Mucosa of rectum (tissue), 2 donors: ENCODE measurements around the gene COL19A1.
A peak's percentile ranks its signal among the peaks of the same experiment; 100 is the strongest.

Source experiments
- H3K27ac ChIP-seq, 2 donors: one replicate each; pipeline ENCODE4 v1.7.0; 2013; ENCODE audit warnings: inconsistent platforms in 2 of 2, low read depth in 2 of 2, low read length in 2 of 2
- H3K27me3 ChIP-seq, 2 donors: one replicate each; pipeline ENCODE4 v1.7.0; 2013; ENCODE audit warnings: low read length in 2 of 2; ENCODE audit not compliant: control insufficient read depth in 2 of 2, insufficient read depth in 2 of 2
- H3K36me3 ChIP-seq, 2 donors: one replicate each; pipeline ENCODE4 v1.7.0; 2013; ENCODE audit warnings: low read length in 2 of 2; ENCODE audit not compliant: control insufficient read depth in 2 of 2, insufficient read depth in 2 of 2
- H3K4me1 ChIP-seq, 2 donors: one replicate each; pipeline ENCODE4 v1.7.0; 2013; ENCODE audit warnings: low read length in 2 of 2, mild to moderate bottlenecking in 1 of 2; ENCODE audit not compliant: control insufficient read depth in 2 of 2, insufficient read depth in 2 of 2
- H3K4me3 ChIP-seq, 2 donors: one replicate each; pipeline ENCODE4 v1.7.0; 2013; ENCODE audit warnings: low read length in 2 of 2
- H3K9ac ChIP-seq, 2 donors: one replicate each; pipeline ENCODE4 v1.7.0; 2013; ENCODE audit warnings: low read length in 2 of 2, low read depth in 1 of 2, mild to moderate bottlenecking in 1 of 2
- H3K9me3 ChIP-seq, 2 donors: one replicate each; pipeline ENCODE4 v1.7.0; 2013; ENCODE audit warnings: low read length in 2 of 2; ENCODE audit not compliant: control insufficient read depth in 2 of 2
- donor health status: healthy.
- donor health status: Normal muscosa, but diverticular disease.

The COL19A1 gene

DNA sequence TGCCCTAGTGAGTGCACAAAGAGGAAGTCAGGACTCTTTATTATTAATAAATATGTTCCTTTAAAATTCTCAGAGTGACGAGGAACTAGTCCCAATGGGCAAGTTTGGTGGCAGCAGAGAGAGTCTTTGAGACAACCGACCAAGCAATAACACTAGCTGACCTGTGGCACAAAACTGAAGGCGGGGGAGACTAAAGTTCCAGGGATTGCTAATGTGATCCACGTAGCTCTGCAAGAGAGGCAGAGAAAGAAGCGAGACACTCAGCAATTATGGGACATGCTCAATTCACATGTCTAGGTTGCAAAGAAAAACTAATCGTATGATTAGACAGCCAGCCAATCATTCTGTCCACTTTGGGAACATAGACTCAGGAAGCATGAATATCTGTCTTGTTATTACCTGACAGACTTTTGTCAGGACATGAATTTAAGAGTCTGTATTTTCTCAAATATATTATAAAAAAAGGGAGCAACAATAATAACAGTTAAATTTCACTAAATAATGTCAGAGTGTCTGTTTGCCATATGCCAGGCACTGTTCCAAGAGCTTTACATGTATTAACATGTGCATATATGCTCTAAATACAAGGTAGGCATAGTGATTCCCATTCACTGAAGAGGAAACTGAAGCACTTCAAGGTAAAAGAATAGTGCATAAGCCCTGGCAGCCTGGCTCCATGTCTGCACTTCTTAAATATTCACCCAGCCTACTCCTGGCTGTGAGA lies 355.5 kb downstream of the COL19A1 start:
- no peaks in the 10 kb centered on the region for H3K27me3 ChIP-seq
- no peak overlapping the region for H3K4me3 ChIP-seq
- H3K27ac ChIP-seq: no peak overlapping the region
- H3K36me3 ChIP-seq: no peaks in the 10 kb centered on the region
- no peaks in the 10 kb centered on the region for H3K9me3 ChIP-seq
- peaks cover 0 to 13% of the 10 kb centered on the region in 2 donors for H3K4me1 ChIP-seq
- H3K9ac ChIP-seq: no peak overlapping the region

DNA sequence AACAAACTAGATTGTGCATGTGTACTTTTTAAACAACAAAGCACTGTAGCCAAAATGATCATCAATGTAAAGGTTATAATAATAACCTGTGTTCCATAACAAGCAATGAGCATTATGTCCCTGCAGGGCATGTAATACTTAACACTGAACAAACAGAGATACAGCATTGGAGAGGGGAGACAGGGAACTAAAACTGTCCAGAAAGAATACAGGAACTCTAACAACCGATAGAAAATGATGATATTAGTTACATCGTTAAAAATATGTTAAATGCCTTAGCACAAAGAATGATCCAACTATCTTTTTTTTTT lies 356.0 kb downstream of the COL19A1 start:
- H3K27me3 ChIP-seq: no peaks in the 10 kb centered on the region
- H3K9ac ChIP-seq: no peak overlapping the region
- H3K36me3 ChIP-seq: no peaks in the 10 kb centered on the region
- no peak overlapping the region for H3K4me3 ChIP-seq
- H3K4me1 ChIP-seq: peaks cover 0 to 13% of the 10 kb centered on the region in 2 donors
- H3K27ac ChIP-seq: no peak overlapping the region
- no peaks in the 10 kb centered on the region for H3K9me3 ChIP-seq

DNA sequence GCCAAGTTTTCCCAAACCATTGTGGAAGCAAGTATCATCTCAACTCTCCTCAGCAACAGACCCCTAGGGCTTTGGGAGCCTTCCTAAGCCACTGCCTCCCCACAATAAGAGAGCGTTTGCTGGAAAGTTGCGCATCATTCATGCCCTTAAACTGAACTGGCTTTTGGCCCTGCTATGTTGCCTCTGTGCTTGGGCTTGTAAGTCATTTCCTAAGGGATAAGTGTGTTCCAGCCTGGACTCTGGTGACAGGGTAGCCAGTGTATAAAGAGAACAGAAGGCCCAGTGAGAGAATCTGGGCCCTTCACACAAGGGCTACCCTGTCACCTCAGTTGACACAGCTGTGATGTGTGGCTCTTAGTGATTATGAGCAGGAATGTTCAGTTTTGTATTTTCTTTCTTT lies 358.7 kb downstream of the COL19A1 start:
- H3K27me3 ChIP-seq: no peaks in the 10 kb centered on the region
- H3K27ac ChIP-seq: no peak overlapping the region
- H3K4me3 ChIP-seq: no peak overlapping the region

DNA sequence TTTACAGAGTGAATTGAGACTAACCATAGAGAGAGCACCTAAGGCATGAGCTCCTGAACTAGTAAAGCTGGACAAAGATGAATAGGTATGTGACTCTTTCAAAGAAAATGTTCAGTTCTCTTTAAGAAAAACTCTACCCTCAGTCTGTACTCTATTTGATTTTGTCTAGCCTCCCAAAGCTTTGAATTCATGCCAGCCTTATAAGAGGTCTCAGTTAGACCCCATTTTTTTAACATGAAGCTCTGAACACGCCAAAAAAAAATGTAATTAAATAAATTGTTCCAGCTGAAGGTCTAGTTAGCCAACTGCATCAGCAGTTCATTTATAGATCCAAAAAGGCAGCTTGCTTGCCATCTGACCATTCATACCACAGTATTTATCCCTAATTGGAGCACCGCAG lies 365.0 kb downstream of the COL19A1 start:
- H3K9me3 ChIP-seq: no peaks in the 10 kb centered on the region
- H3K27ac ChIP-seq: no peak overlapping the region
- H3K36me3 ChIP-seq: no peaks in the 10 kb centered on the region
- no peaks in the 10 kb centered on the region for H3K27me3 ChIP-seq
- no peak overlapping the region for H3K4me3 ChIP-seq
- no peak overlapping the region for H3K9ac ChIP-seq
- peaks cover 2 to 4% of the 10 kb centered on the region in 2 donors for H3K4me1 ChIP-seq

More for the DNA sequence above, 358.7 kb downstream of the COL19A1 start:
- Histone ChIP-seq H3K4me1 (peaks cover 0 to 13% of the 10 kb centered on the region in 2 donors), H3K9ac (no peak overlapping the region), H3K9me3 (no peaks in the 10 kb centered on the region), H3K36me3 (no peaks in the 10 kb centered on the region)

DNA sequence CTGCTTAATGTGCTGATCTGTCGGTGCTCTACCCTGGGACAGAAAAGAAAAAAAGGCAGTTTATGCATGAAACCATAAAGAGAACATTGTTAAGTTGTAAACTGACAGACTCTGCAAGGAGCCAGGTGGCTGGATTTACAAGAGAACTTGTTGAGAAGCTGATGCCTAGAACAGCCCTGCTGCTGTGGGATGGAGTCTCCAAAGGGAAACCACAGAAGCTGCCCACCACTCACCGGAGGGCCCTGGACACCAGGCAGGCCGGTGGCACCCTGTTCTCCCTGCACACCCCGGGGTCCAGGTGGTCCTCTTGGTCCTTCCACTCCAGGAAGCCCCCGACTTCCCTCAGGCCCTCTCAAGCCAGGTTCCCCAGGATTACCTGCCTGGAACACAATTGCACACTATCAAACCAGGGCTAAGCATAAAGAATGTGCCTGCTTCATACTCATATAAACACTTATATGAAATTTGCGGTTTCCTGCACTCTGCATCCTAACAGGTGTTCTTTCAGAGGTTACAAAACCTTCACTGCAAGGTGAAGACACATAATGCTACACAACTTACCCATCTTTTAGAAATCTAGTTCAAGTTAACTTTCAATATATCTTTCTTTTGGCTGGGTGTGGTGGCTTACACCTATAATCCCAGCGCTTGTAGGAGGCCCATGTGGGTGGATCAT lies 368.3 kb downstream of the COL19A1 start:
- no peak overlapping the region for H3K4me3 ChIP-seq
- no peaks in the 10 kb centered on the region for H3K36me3 ChIP-seq
- no peaks in the 10 kb centered on the region for H3K9me3 ChIP-seq
- no peaks in the 10 kb centered on the region for H3K27me3 ChIP-seq
- H3K4me1 ChIP-seq: peaks cover 2 to 4% of the 10 kb centered on the region in 2 donors
- H3K9ac ChIP-seq: no peak overlapping the region
- peak overlapping the region in 1 of 2 donors; percentile 29 for H3K27ac ChIP-seq

DNA sequence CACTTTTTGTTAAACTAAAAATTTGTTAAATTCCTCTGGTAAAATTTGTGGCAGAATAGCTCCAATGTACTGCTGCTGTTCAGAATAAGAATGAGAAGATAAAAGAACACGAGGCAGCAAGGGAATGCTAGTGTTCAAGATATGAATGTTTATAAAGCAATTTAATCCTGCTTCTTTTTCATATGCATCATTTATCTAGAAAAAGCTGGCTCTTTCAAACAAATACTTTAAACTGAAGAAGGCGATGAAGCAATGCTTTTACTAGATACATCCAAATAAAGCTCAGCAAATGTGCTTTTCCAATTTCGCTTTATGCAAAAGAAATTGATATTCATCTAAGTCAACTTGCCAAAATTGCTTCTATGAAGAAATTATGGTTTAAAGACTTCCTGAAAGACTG lies 370.0 kb downstream of the COL19A1 start:
- Histone ChIP-seq H3K36me3 (no peaks in the 10 kb centered on the region), H3K27ac (no peak overlapping the region), H3K27me3 (no peaks in the 10 kb centered on the region), H3K9ac (no peak overlapping the region), H3K4me1 (peaks cover 4 to 7% of the 10 kb centered on the region in 2 donors), H3K9me3 (no peaks in the 10 kb centered on the region), H3K4me3 (no peak overlapping the region)

DNA sequence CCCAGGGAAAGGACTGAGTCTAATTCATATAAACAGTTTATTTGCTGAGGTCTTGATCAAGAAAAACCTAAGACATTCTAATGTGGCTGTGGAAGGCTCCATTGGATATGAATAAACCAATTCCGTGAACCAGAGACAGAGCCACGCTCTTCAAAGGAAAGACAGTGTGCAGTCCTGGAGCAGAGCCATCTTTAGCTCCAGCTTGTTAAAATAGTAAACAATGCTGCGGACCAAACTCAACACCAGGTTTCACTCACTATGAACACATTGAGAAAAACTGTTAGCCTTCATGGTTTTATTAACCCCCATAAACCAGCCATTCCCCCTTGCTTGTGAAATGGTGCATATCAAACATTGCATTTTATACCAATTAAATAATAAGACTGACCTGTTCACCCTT lies 374.7 kb downstream of the COL19A1 start:
- H3K36me3 ChIP-seq: no peaks in the 10 kb centered on the region
- no peaks in the 10 kb centered on the region for H3K27me3 ChIP-seq
- H3K4me1 ChIP-seq: peaks cover 0 to 8% of the 10 kb centered on the region in 2 donors
- no peak overlapping the region for H3K9ac ChIP-seq
- peak overlapping the region in 1 of 2 donors; percentile 63 for H3K27ac ChIP-seq
- peak overlapping the region; percentile 47 to 64 for H3K4me3 ChIP-seq
- H3K9me3 ChIP-seq: no peaks in the 10 kb centered on the region

DNA sequence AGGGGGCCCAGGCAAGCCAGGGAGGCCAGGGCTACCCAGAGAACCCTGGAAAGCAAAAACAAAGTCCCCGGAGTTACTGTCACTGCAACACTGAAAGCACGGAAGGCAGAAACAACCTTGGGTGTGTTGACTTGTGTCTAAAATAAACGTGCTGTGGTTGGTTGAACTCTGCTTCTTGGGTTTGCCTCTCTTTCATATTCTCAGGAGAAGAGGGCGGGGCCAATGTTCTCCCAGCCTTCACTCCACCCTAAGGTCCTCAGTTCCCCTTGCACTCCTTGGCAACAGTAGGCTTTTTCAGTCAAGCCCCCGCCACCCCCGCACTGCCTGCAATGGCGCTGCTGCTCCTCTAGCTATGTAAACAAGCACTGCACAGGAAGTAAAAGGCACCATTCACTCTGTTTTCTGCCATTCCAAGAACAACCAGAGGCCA lies 375.6 kb downstream of the COL19A1 start:
- no peaks in the 10 kb centered on the region for H3K9me3 ChIP-seq
- no peaks in the 10 kb centered on the region for H3K27me3 ChIP-seq
- no peak overlapping the region for H3K9ac ChIP-seq
- peaks cover 0 to 8% of the 10 kb centered on the region in 2 donors for H3K4me1 ChIP-seq
- no peaks in the 10 kb centered on the region for H3K36me3 ChIP-seq
- peak overlapping the region; percentile 63 to 80 for H3K27ac ChIP-seq
- peak overlapping the region; percentile 47 to 64 for H3K4me3 ChIP-seq

DNA sequence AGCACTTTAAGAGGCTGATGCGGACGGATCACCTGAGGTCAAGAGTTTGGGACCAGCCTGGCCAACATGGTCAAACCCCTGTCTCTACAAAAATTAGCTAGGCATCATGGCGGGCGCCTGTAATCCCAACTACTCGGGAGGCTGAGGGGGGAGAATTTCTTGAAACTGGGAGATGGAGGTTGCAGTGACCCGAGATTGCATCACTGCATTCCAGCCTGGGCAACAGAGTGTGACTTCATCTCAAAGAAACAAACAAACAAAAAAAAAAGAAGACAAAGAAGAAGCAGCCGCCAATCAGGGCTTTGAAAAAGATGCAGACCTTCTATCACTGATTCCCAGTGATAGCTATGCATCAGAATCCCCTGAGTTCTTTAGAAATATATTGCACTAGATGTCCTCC lies 379.8 kb downstream of the COL19A1 start:
- Histone ChIP-seq H3K4me1 (peaks cover 0 to 3% of the 10 kb centered on the region in 2 donors), H3K9me3 (no peaks in the 10 kb centered on the region), H3K4me3 (no peak overlapping the region), H3K36me3 (no peaks in the 10 kb centered on the region), H3K9ac (no peak overlapping the region), H3K27me3 (no peaks in the 10 kb centered on the region), H3K27ac (no peak overlapping the region)

DNA sequence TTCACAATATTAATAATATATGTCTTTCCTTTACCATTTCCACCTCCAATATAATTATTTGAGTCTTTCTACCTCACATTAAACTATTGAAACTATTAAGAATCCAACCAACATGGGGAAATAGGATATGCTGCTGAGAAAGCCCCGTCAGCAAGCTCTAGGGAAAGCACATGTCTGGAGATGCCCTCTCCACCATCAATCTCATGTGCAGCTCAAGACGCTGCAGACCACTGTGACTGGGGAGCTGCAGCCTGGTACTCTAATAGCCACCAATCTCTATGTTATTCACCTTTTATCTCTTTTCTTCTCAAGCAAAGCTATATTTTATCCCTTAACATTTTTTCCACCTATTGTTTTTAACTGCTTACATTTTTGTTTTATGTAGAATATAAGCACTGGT lies 386.2 kb downstream of the COL19A1 start:
- H3K9ac ChIP-seq: no peak overlapping the region
- no peak overlapping the region for H3K4me3 ChIP-seq
- no peaks in the 10 kb centered on the region for H3K36me3 ChIP-seq
- H3K4me1 ChIP-seq: no peaks in the 10 kb centered on the region
- H3K9me3 ChIP-seq: no peaks in the 10 kb centered on the region
- H3K27ac ChIP-seq: no peak overlapping the region
- H3K27me3 ChIP-seq: no peaks in the 10 kb centered on the region
